KMS-11 (cell line): ENCODE measurements around the gene PCDH1.

Source experiments
- H2AFZ ChIP-seq: fragments of 200-600 bp; sonication (generic); 2 replicates; pipeline ENCODE4 v1.6.1; 2016; ENCODE audit warnings: antibody characterized with exemption, mixed run types, low read depth
- H3K27ac ChIP-seq: fragments of 200-600 bp; sonication (generic); 2 replicates; pipeline ENCODE4 v1.6.1; 2016; ENCODE audit warnings: mild to moderate bottlenecking, mixed run types
- H3K27me3 ChIP-seq: fragments of 200-600 bp; sonication (generic); 2 replicates; pipeline ENCODE4 v1.6.1; 2017; ENCODE audit warnings: mild to moderate bottlenecking, low read depth, mixed run types, moderate library complexity; ENCODE audit not compliant: insufficient read depth
- H3K36me3 ChIP-seq: fragments of 200-600 bp; sonication (generic); 2 replicates; pipeline ENCODE4 v1.6.1; 2017; ENCODE audit warnings: mild to moderate bottlenecking, mixed run types; ENCODE audit not compliant: insufficient read depth
- H3K4me1 ChIP-seq: fragments of 200-600 bp; sonication (generic); 2 replicates; pipeline ENCODE4 v1.6.1; 2016; ENCODE audit warnings: mild to moderate bottlenecking, low read depth, mixed run types; ENCODE audit not compliant: poor library complexity, severe bottlenecking
- H3K4me2 ChIP-seq: fragments of 200-600 bp; sonication (generic); 2 replicates; pipeline ENCODE4 v1.7.0; 2016; ENCODE audit warnings: mild to moderate bottlenecking, mixed run types
- H3K4me3 ChIP-seq: fragments of 200-600 bp; sonication (generic); IDR thresholded peaks from 2 replicates; pipeline ENCODE4 v1.6.1; 2017; ENCODE audit warnings: low read depth, low read length, mixed read lengths; ENCODE audit not compliant: insufficient read depth
- H3K79me2 ChIP-seq: fragments of 200-600 bp; sonication (generic); 2 replicates; pipeline ENCODE4 v1.6.1; 2016; ENCODE audit warnings: low read depth, mixed run types; ENCODE audit not compliant: insufficient read depth
- H3K9ac ChIP-seq: fragments of 200-600 bp; sonication (generic); 2 replicates; pipeline ENCODE4 v1.6.1; 2016; ENCODE audit warnings: mild to moderate bottlenecking, mixed run types
- H4K20me1 ChIP-seq: fragments of 200-600 bp; sonication (generic); 2 replicates; pipeline ENCODE4 v1.6.1; 2016; ENCODE audit warnings: mild to moderate bottlenecking, mixed run types; ENCODE audit not compliant: insufficient read depth
- CTCF ChIP-seq: fragments of 200-600 bp; sonication (generic); conservative IDR thresholded peaks from 2 replicates; pipeline ENCODE4 v1.6.1; 2017; ENCODE audit warnings: low read depth, mild to moderate bottlenecking, antibody characterized with exemption, low read length, moderate library complexity, mixed read lengths

PCDH1 gene

GRCh38 chr5:141840280-141840812 lies 37.9 kb downstream of the PCDH1 start:
- Histone ChIP-seq H3K36me3 (no peaks in the 10 kb centered on the region), H2AFZ (no peak overlapping the region), H3K27ac (no peak overlapping the region), H3K4me2 (no peak overlapping the region), H3K79me2 (no peaks in the 10 kb centered on the region), H3K4me3 (no peak overlapping the region), H3K4me1 (no peaks in the 10 kb centered on the region), H3K27me3 (no peaks in the 10 kb centered on the region), H4K20me1 (no peaks in the 10 kb centered on the region), H3K9ac (no peak overlapping the region)
- no peak for TF ChIP-seq CTCF

GRCh38 chr5:141839015-141839513 lies 39.1 kb downstream of the PCDH1 start:
- no peak overlapping the region for H3K4me3 ChIP-seq
- no peak overlapping the region for H3K4me2 ChIP-seq
- no peaks in the 10 kb centered on the region for H3K79me2 ChIP-seq
- H3K27ac ChIP-seq, result no peak overlapping the region
- H2AFZ ChIP-seq, result no peak overlapping the region
- H4K20me1 ChIP-seq, result no peaks in the 10 kb centered on the region
- no peaks in the 10 kb centered on the region for H3K27me3 ChIP-seq
- no peak for TF ChIP-seq CTCF
- no peak overlapping the region for H3K9ac ChIP-seq
- H3K36me3 ChIP-seq, result no peaks in the 10 kb centered on the region
- no peaks in the 10 kb centered on the region for H3K4me1 ChIP-seq

- H3K4me2 ChIP-seq, result no peak overlapping the region
- H3K27me3 ChIP-seq, result no peaks in the 10 kb centered on the region
- no peak overlapping the region for H3K4me3 ChIP-seq
- TF ChIP-seq CTCF, result no peak
- no peak overlapping the region for H2AFZ ChIP-seq
- no peaks in the 10 kb centered on the region for H4K20me1 ChIP-seq
- H3K36me3 ChIP-seq, result no peaks in the 10 kb centered on the region
- no peak overlapping the region for H3K9ac ChIP-seq
- H3K4me1 ChIP-seq, result no peaks in the 10 kb centered on the region
- H3K27ac ChIP-seq, result no peak overlapping the region
- H3K79me2 ChIP-seq, result no peaks in the 10 kb centered on the region
Measured at GRCh38 chr5:141838326-141839014, 39.7 kb downstream of the PCDH1 start.

GRCh38 chr5:141835928-141836670 lies 42.1 kb downstream of the PCDH1 start:
- H3K4me1 ChIP-seq, result no peaks in the 10 kb centered on the region
- H3K27me3 ChIP-seq, result no peaks in the 10 kb centered on the region
- H3K36me3 ChIP-seq, result no peaks in the 10 kb centered on the region
- no peak for TF ChIP-seq CTCF
- H4K20me1 ChIP-seq, result no peaks in the 10 kb centered on the region
- H3K27ac ChIP-seq, result no peak overlapping the region
- no peaks in the 10 kb centered on the region for H3K79me2 ChIP-seq
- no peak overlapping the region for H2AFZ ChIP-seq
- H3K9ac ChIP-seq, result no peak overlapping the region
- H3K4me3 ChIP-seq, result no peak overlapping the region
- no peak overlapping the region for H3K4me2 ChIP-seq
